B cell (primary cell): ENCODE results near the gene COL5A3. TPM values are rescaled to one million over a fixed set of nuclear protein-coding genes. Genes with fewer than 3 reads are reported as not detected.
A peak's percentile ranks its signal among the peaks of the same experiment; 100 is the strongest.

Experiments used
- ATAC-seq: fragments of 200-7000 bp; cut with Tn5 transposase; one replicate; pipeline ENCODE4 v1.10.0; 2021; ENCODE audit warnings: low read depth, mild to moderate bottlenecking, moderate number of reproducible peaks, moderate library complexity
- CTCF ChIA-PET: fragments of 350-600 bp; sonication (Branson Sonifier 250); formaldehyde crosslinking; loops from one replicate; lab custom pipeline; 2021; ENCODE audit warnings: antibody characterized with exemption, inconsistent platforms; lab: Charles Lee
- POLR2A ChIA-PET: fragments of 350-600 bp; sonication (Branson Sonifier 250); formaldehyde crosslinking; loops from one replicate; lab custom pipeline; 2021; ENCODE audit warnings: antibody characterized with exemption; lab: Charles Lee
- DNase-seq: peaks from one replicate; pipeline ENCODE4 v3.0.0; 2013
- H2AFZ ChIP-seq: 2 replicates; pipeline ENCODE4 v1.6.1; 2012; ENCODE audit warnings: mild to moderate bottlenecking, low read depth, low read length; ENCODE audit not compliant: insufficient read depth, poor library complexity, severe bottlenecking
- H3K27ac ChIP-seq, 2 donors: 1 replicate in 1 of 2; 2 replicates in 1 of 2; pipeline ENCODE4 v1.5.1; 2012 to 2013; ENCODE audit warnings: low read length in 2 of 2, mild to moderate bottlenecking in 2 of 2, moderate library complexity in 1 of 2
- H3K27me3 ChIP-seq, 4 experiments: fragments of 200-600 bp in 1 of 4; sonication (generic) in 1 of 4; replicated peaks in 1 of 4; 1 replicate in 2 of 4; 2 replicates in 2 of 4; pipeline versions ENCODE4 v1.6.1 to v1.7.0; 2013 to 2016; ENCODE audit warnings: low read length in 3 of 4, mild to moderate bottlenecking in 2 of 4, mixed read lengths in 1 of 4, moderate library complexity in 1 of 4; ENCODE audit not compliant: insufficient read depth in 4 of 4, control insufficient read depth in 3 of 4; ENCODE audit errors: control extremely low read depth in 1 of 4
- H3K36me3 ChIP-seq, 2 experiments: replicated peaks in 1 of 2; 1 replicate in 1 of 2; 2 replicates in 1 of 2; pipeline versions ENCODE4 v1.6.1 to v1.7.1; 2013; ENCODE audit warnings: low read length in 1 of 2; ENCODE audit not compliant: insufficient read depth in 2 of 2, control insufficient read depth in 1 of 2; ENCODE audit errors: control extremely low read depth in 1 of 2, extremely low read depth in 1 of 2
- H3K4me1 ChIP-seq, 2 donors: fragments of 200-600 bp in 1 of 2; sonication (generic) in 1 of 2; 1 replicate in 1 of 2; 2 replicates in 1 of 2; pipeline versions ENCODE4 v1.5.1 to v1.6.1; 2013 to 2017; ENCODE audit warnings: low read length in 2 of 2; ENCODE audit not compliant: control insufficient read depth in 2 of 2, insufficient read depth in 2 of 2
- H3K4me2 ChIP-seq: replicated peaks from 2 replicates; pipeline ENCODE3; 2012; ENCODE audit warnings: mild to moderate bottlenecking, low read depth, low read length; ENCODE audit not compliant: poor library complexity, severe bottlenecking
- H3K4me3 ChIP-seq, 5 experiments: fragments of 200-600 bp in 1 of 5; sonication (generic) in 1 of 5; 1 replicate in 3 of 5; 2 replicates in 2 of 5; pipeline versions ENCODE4 v1.5.1 to v1.7.0; 2011 to 2016; ENCODE audit warnings: low read length in 4 of 5, mild to moderate bottlenecking in 4 of 5, low read depth in 2 of 5, control low read depth in 1 of 5, moderate library complexity in 1 of 5; ENCODE audit not compliant: insufficient read depth in 1 of 5; ENCODE audit errors: control extremely low read depth in 1 of 5, extremely low read depth in 1 of 5
- H3K79me2 ChIP-seq: fragments of 200-600 bp; sonication (generic); one replicate; pipeline ENCODE4 v1.6.0; 2016; ENCODE audit warnings: low read length; ENCODE audit not compliant: control insufficient read depth, insufficient read depth
- H3K9ac ChIP-seq: fragments of 200-600 bp; sonication (generic); 2 replicates; pipeline ENCODE4 v1.6.1; 2017; ENCODE audit warnings: mild to moderate bottlenecking, low read length, moderate library complexity
- H3K9me3 ChIP-seq, 3 donors: one replicate each; pipeline versions ENCODE4 v1.6.1 to v1.7.1; 2013; ENCODE audit warnings: low read length in 2 of 3; ENCODE audit not compliant: control insufficient read depth in 2 of 3, insufficient read depth in 1 of 3; ENCODE audit errors: control extremely low read depth in 1 of 3
- H4K20me1 ChIP-seq: 2 replicates; pipeline ENCODE4 v1.6.0; 2012; ENCODE audit warnings: mild to moderate bottlenecking, low read length; ENCODE audit not compliant: insufficient read depth, control insufficient read depth, poor library complexity, severe bottlenecking
- H3K27ac Mint-ChIP-seq: one replicate; pipeline ENCODE4 v1.8.0; 2021; ENCODE audit warnings: mixed read lengths
- H3K27me3 Mint-ChIP-seq: one replicate; pipeline ENCODE4 v1.8.0; 2021; ENCODE audit warnings: mixed read lengths
- H3K4me1 Mint-ChIP-seq: one replicate; pipeline ENCODE4 v1.8.0; 2021; ENCODE audit warnings: mixed read lengths
- H3K4me3 Mint-ChIP-seq: one replicate; pipeline ENCODE4 v1.8.0; 2021; ENCODE audit warnings: mixed read lengths
- H3K9me3 Mint-ChIP-seq: one replicate; pipeline ENCODE4 v1.8.0; 2022; ENCODE audit warnings: mixed read lengths; ENCODE audit not compliant: insufficient read depth
- EZH2 ChIP-seq: IDR thresholded peaks from 2 replicates; pipeline ENCODE4 v1.6.1; 2012; ENCODE audit warnings: borderline replicate concordance, low read depth, mild to moderate bottlenecking, moderate library complexity, low read length; ENCODE audit not compliant: insufficient read depth, poor library complexity, severe bottlenecking
- WGBS: methylation state at CpG from one replicate; pipeline ENCODE4 v1.1.5; 2013; ENCODE audit warnings: missing lambda C conversion rate; ENCODE audit not compliant: insufficient coverage; 5-methylcytosine and 5-hydroxymethylcytosine counted together
- intact Hi-C: fragments of 100-400 bp; cut with micrococcal nuclease; formaldehyde crosslinking; loops from one replicate; pipeline ENCODE4 v1.10.0; 2022
- polyA plus RNA-seq: library from polyadenylated mRNA; depleted of rRNA; stranded (reverse); fragments of >200 nt; gene quantifications from 2 replicates; pipeline ENCODE4 v1.2.3, GENCODE V29; 2012
- total RNA-seq, 2 donors: library from RNA; stranded (reverse); fragments of 120-200 nt in 1 of 2; gene quantifications; 1 replicate in 1 of 2; 2 replicates in 1 of 2; pipeline versions ENCODE4 v1.2.3 to v1.2.4, GENCODE V29; 2013 to 2022
- TF ChIP-seq, protein P1 (sequence below): fragments of 200-600 bp; IDR thresholded peaks from one replicate; pipeline ENCODE4 v1.8.0; 2022; ENCODE audit warnings: antibody characterized with exemption, mild to moderate bottlenecking

COL5A3 gene
- total and polyA plus RNA-seq, 2 donors (not counting 1 experiment from before 2014, with no cell fraction given) = 0.01 TPM; not detected in 1

- CTCF ChIA-PET = no interaction called here
- no peaks in the 10 kb centered on the region for H3K79me2 ChIP-seq
- DNase-seq (no peak), ATAC-seq (no peak)
- no peaks in the 10 kb centered on the region for H3K36me3 ChIP-seq
- no peak overlapping the region for H3K27ac Mint-ChIP-seq
- peak overlapping the region; percentile 3 for H3K4me3 Mint-ChIP-seq
- POLR2A ChIA-PET = interaction anchor here (0.7 kb wide), 1 partner anchor 37 kb away, joined by 4 read pairs; no protein-coding TSS in a partner anchor
- no peak overlapping the region for H3K27ac ChIP-seq
- TF ChIP-seq EZH2 = no peak
- TF ChIP-seq, protein P1, sequence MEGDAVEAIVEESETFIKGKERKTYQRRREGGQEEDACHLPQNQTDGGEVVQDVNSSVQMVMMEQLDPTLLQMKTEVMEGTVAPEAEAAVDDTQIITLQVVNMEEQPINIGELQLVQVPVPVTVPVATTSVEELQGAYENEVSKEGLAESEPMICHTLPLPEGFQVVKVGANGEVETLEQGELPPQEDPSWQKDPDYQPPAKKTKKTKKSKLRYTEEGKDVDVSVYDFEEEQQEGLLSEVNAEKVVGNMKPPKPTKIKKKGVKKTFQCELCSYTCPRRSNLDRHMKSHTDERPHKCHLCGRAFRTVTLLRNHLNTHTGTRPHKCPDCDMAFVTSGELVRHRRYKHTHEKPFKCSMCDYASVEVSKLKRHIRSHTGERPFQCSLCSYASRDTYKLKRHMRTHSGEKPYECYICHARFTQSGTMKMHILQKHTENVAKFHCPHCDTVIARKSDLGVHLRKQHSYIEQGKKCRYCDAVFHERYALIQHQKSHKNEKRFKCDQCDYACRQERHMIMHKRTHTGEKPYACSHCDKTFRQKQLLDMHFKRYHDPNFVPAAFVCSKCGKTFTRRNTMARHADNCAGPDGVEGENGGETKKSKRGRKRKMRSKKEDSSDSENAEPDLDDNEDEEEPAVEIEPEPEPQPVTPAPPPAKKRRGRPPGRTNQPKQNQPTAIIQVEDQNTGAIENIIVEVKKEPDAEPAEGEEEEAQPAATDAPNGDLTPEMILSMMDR = no peak
- intact Hi-C loops = no loop called here
- no peaks in the 10 kb centered on the region for H4K20me1 ChIP-seq
- H3K4me1 Mint-ChIP-seq = peaks cover 4% of the 10 kb centered on the region
- 18% methylated on average over 20 of the region's 22 CpGs for WGBS
- H3K9me3 Mint-ChIP-seq = peaks cover 3% of the 10 kb centered on the region
- H3K9ac ChIP-seq = no peak overlapping the region
- H3K4me2 ChIP-seq = no peak overlapping the region
- H3K27me3 Mint-ChIP-seq = peaks cover 61% of the 10 kb centered on the region
- no peak overlapping the region for H2AFZ ChIP-seq
- H3K9me3 ChIP-seq = peaks cover 0 to 30% (median 0%) of the 10 kb centered on the region in 3 donors
- peaks cover 0 to 68% (median 16%) of the 10 kb centered on the region in 4 experiments for H3K27me3 ChIP-seq
- H3K4me1 ChIP-seq = peaks cover 0 to 9% of the 10 kb centered on the region in 2 donors
- H3K4me3 ChIP-seq = no peak overlapping the region
Observed at GRCh38 chr19:10009714-10010224, 535 bp downstream of the COL5A3 start.

DNA sequence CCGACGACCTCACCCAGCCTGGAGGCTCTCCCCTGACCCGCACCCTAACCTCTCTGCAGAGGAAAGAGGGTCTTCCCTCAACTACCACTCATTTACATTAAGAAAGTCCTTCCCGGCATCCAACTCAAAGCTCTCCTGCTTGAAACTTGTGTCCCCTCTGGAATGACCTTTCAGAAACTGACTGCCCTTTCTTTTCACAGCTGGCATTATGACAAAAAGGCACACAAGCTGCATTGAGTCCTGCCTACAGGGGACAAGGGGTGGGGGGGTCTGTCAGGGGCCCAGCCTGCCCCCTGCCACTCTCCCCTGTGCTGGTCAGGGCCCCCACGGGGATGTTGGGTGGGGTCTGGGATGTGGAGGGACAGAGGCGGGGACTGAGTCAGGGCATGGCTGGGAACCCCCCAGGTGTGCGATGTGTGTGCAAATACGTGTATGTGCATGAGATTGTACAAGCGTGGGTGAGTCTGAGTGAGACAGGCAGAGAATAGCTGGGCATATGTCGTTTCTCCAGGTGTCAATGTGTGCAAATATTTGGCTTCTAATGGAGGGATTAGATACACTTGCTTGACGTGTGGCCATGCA lies 2.0 kb downstream of the COL5A3 start:
- POLR2A ChIA-PET = no interaction called here
- CTCF ChIA-PET = no interaction called here
- peaks cover 58% of the 10 kb centered on the region for H3K27me3 Mint-ChIP-seq
- intact Hi-C loops = no loop called here
- H3K27ac Mint-ChIP-seq = no peak overlapping the region
- no peak for ATAC-seq
- Histone ChIP-seq H3K27ac (no peak overlapping the region), H3K79me2 (no peaks in the 10 kb centered on the region), H3K36me3 (no peaks in the 10 kb centered on the region), H3K9me3 (peaks cover 0 to 39% (median 0%) of the 10 kb centered on the region in 3 donors), H3K27me3 (peaks cover 0 to 80% (median 16%) of the 10 kb centered on the region in 4 experiments), H4K20me1 (no peaks in the 10 kb centered on the region), H3K4me1 (peaks cover 0 to 9% of the 10 kb centered on the region in 2 donors), H2AFZ (no peak overlapping the region), H3K9ac (no peak overlapping the region), H3K4me3 (no peak overlapping the region), H3K4me2 (no peak overlapping the region)
- H3K4me3 Mint-ChIP-seq = no peak overlapping the region
- peaks cover 3% of the 10 kb centered on the region for H3K9me3 Mint-ChIP-seq
- WGBS = 54% methylated on average over 9 of the region's 11 CpGs
- TF ChIP-seq, protein P1 = no peak
- DNase-seq = no peak
- peaks cover 4% of the 10 kb centered on the region for H3K4me1 Mint-ChIP-seq
